Parathyroid adenoma (tissue), 2 donors: ENCODE measurements around the gene GPATCH1.
"Not testable (repeated sequence)": the region's sequence is repeated elsewhere in the genome, so short reads cannot be mapped to it uniquely, and the experiment has no call there.

Source experiments
- H2AFZ ChIP-seq: fragments of 300-600 bp; sonication (generic); one replicate; pipeline ENCODE4 v1.7.0; 2017; ENCODE audit warnings: antibody characterized with exemption, mild to moderate bottlenecking
- H3K27ac ChIP-seq: fragments of 300-600 bp; sonication (generic); one replicate; pipeline ENCODE4 v1.7.0; 2017
- H3K27me3 ChIP-seq: fragments of 300-600 bp; sonication (generic); one replicate; pipeline ENCODE4 v1.7.0; 2017; ENCODE audit warnings: low read length; ENCODE audit not compliant: control insufficient read depth, insufficient read depth
- H3K36me3 ChIP-seq: fragments of 300-600 bp; sonication (generic); one replicate; pipeline ENCODE4 v1.7.0; 2017; ENCODE audit warnings: low read length; ENCODE audit not compliant: control insufficient read depth, insufficient read depth
- H3K4me1 ChIP-seq: fragments of 300-600 bp; sonication (generic); one replicate; pipeline ENCODE4 v1.7.0; 2017; ENCODE audit warnings: control low read depth
- H3K4me2 ChIP-seq: fragments of 300-600 bp; sonication (generic); one replicate; pipeline ENCODE4 v1.7.0; 2017; ENCODE audit warnings: low read length
- H3K4me3 ChIP-seq: fragments of 300-600 bp; sonication (generic); one replicate; pipeline ENCODE4 v1.7.0; 2017; ENCODE audit warnings: low read depth, low read length
- H3K79me2 ChIP-seq: fragments of 300-600 bp; sonication (generic); one replicate; pipeline ENCODE4 v1.7.0; 2017; ENCODE audit warnings: control low read depth
- H3K9ac ChIP-seq: fragments of 300-600 bp; sonication (generic); one replicate; pipeline ENCODE4 v1.7.0; 2017; ENCODE audit warnings: mild to moderate bottlenecking
- H3K9me3 ChIP-seq: fragments of 300-600 bp; sonication (generic); one replicate; pipeline ENCODE4 v1.7.0; 2017; ENCODE audit warnings: low read length; ENCODE audit not compliant: control insufficient read depth
- TF ChIP-seq, protein P1 (sequence below): fragments of 300-600 bp; sonication (generic); IDR thresholded peaks from one replicate; pipeline ENCODE4 v1.7.0; 2017; ENCODE audit warnings: antibody characterized with exemption, mild to moderate bottlenecking
- donor health status: primary hyperparathyroidism.

The GPATCH1 gene

DNA sequence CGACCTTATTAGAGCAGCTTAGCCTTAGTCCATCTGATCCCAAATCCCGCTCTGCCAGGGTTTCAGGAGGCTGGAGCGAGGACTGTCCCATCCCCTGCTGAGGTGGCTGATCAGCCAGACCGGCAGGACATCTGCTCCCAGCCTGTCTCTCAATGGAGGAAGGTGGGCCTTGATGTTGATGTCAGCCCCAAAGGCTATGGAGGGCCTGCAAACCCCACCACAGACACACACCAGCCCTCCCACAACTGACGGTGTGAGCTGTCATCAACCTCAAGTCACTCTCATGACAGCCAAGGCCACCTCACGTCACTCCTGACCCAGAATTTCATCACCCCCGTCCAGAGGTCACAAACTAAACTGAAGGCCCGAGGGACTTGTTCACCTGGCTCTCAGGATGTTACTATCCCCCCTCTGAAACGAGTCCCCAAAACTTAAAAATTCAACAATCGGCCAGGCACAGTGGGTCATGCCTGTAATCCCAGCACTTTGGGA is 41.8 kb upstream of the GPATCH1 start:
- no peak overlapping the region for H3K4me3 ChIP-seq
- H3K9ac ChIP-seq, result no peak overlapping the region

DNA sequence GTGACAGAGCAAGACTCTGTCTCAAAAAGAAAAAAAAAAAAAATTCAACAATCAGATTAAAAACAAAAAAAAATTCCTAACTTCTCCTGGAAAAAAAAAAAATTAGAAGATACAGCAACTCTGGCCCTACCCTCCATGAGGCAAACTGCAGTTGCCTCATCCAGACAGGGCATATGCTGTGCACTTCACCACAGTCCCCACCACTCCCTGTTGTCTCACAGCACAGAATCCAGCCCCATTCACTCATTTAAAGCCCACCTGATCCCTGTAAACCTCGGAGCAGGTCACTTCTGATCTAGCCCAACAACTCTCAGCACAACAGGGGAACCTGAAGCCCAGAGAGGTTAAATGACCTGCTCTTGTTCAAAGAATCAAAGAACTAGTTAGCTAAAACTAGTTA is 41.2 kb upstream of the GPATCH1 start:
- Histone ChIP-seq H3K4me1 (peaks cover 3% of the 10 kb centered on the region), H3K27ac (no peak overlapping the region), H3K4me3 (no peak overlapping the region), H3K4me2 (no peak overlapping the region), H3K9ac (no peak overlapping the region), H3K36me3 (no peaks in the 10 kb centered on the region), H2AFZ (no peak overlapping the region), H3K27me3 (no peaks in the 10 kb centered on the region), H3K9me3 (no peaks in the 10 kb centered on the region), H3K79me2 (peaks cover 34% of the 10 kb centered on the region)
- TF ChIP-seq, protein P1, sequence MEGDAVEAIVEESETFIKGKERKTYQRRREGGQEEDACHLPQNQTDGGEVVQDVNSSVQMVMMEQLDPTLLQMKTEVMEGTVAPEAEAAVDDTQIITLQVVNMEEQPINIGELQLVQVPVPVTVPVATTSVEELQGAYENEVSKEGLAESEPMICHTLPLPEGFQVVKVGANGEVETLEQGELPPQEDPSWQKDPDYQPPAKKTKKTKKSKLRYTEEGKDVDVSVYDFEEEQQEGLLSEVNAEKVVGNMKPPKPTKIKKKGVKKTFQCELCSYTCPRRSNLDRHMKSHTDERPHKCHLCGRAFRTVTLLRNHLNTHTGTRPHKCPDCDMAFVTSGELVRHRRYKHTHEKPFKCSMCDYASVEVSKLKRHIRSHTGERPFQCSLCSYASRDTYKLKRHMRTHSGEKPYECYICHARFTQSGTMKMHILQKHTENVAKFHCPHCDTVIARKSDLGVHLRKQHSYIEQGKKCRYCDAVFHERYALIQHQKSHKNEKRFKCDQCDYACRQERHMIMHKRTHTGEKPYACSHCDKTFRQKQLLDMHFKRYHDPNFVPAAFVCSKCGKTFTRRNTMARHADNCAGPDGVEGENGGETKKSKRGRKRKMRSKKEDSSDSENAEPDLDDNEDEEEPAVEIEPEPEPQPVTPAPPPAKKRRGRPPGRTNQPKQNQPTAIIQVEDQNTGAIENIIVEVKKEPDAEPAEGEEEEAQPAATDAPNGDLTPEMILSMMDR, result no peak

More for the DNA sequence above, 41.8 kb upstream of the GPATCH1 start:
- H3K9me3 ChIP-seq, result no peaks in the 10 kb centered on the region
- H3K27me3 ChIP-seq, result no peaks in the 10 kb centered on the region
- no peak overlapping the region for H2AFZ ChIP-seq
- TF ChIP-seq, protein P1, result no peak
- H3K79me2 ChIP-seq, result peaks cover 34% of the 10 kb centered on the region
- H3K36me3 ChIP-seq, result no peaks in the 10 kb centered on the region
- peaks cover 3% of the 10 kb centered on the region for H3K4me1 ChIP-seq
- no peak overlapping the region for H3K27ac ChIP-seq
- no peak overlapping the region for H3K4me2 ChIP-seq

DNA sequence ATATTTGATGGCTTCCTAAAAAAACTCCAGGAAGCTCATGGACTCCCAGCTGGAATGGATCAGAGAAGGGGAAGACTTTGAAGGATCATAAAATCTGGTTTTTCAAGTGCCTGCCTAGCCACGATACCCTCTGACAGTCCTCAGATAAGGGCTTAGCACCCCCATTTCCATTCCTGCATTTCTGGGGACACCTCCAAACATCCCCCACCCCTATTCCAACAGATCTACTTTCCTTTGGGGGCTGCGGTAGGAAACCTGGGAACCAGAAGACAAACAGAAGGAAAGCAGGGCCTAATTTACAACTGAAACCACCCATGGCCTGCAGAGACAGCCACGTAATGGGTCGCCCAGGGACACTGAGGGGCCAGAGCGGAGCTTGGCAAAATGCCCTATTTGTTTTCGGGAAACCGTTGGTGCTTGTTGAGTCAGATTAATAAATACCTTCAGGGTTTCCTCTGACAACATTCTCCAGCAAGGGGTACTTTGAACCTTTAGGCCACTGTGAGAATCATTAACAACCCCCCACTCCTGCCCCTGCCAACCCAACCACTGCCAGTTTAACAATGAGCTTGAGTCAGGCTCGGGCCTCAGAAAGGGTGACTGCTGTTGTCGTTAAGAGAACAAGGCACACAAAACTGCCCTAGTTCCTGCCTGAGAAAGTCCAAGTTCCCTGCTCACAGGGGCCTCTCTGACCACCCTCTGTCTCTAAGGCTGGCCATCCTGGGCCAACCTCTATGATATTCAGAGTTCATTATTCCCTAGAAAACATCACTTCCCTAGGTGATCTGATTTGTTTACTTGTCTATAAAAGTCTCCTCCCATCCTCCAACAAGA is 39.8 kb upstream of the GPATCH1 start:
- no peak overlapping the region for H3K4me3 ChIP-seq

DNA sequence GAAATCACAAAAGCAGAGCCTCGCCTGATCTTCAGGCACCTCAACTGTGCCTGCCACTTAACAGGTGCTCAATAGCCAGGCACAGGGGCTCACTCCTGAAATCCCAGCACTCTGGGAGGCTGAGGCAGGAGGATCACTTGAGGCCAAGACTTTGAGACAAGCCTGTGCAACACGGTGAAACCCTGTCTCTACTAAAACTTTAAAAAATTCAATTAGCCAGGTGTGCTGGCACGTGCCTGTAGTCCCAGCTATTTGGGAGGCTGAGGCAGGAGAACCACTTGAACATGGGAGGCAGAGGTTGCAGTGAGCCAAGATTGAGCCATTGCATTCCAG is 39.2 kb upstream of the GPATCH1 start:
- not testable (repeated sequence) for H3K27ac ChIP-seq, H3K36me3 ChIP-seq, H3K4me3 ChIP-seq, H2AFZ ChIP-seq, H3K4me2 ChIP-seq, H3K9ac ChIP-seq, H3K27me3 ChIP-seq, H3K9me3 ChIP-seq, H3K4me1 ChIP-seq
- H3K79me2 ChIP-seq, result peaks cover 35% of the 10 kb centered on the region

More for the DNA sequence above, 39.8 kb upstream of the GPATCH1 start:
- TF ChIP-seq, protein P1, result no peak
- no peaks in the 10 kb centered on the region for H3K9me3 ChIP-seq
- no peak overlapping the region for H2AFZ ChIP-seq
- no peaks in the 10 kb centered on the region for H3K27me3 ChIP-seq
- no peak overlapping the region for H3K9ac ChIP-seq
- no peaks in the 10 kb centered on the region for H3K36me3 ChIP-seq
- no peak overlapping the region for H3K4me2 ChIP-seq
- H3K4me1 ChIP-seq, result peaks cover 3% of the 10 kb centered on the region
- peaks cover 29% of the 10 kb centered on the region for H3K79me2 ChIP-seq
- no peak overlapping the region for H3K27ac ChIP-seq

DNA sequence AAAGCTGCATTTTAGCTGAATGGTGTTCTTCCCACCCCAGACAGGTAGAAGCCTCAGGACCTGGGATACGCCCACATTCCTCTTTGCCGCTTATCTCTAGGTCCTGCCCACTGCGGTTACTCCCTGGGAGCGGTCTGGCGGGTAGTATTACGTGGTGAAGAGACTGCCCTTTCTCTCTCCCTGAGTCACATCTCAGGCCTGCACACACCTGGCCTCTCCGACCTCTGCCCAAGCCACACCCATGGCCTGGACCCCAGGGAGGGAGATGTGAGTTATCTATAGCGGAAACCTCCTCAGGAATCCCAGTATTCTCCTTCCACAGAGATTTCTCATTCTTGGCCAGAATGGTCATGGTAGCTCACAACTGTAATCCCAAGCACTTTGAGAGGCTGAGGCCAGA is 33.6 kb upstream of the GPATCH1 start:
- no peaks in the 10 kb centered on the region for H3K36me3 ChIP-seq
- no peaks in the 10 kb centered on the region for H3K9me3 ChIP-seq
- H3K79me2 ChIP-seq, result peaks cover 39% of the 10 kb centered on the region
- H2AFZ ChIP-seq, result no peak overlapping the region
- H3K4me3 ChIP-seq, result no peak overlapping the region
- H3K9ac ChIP-seq, result no peak overlapping the region
- peaks cover 6% of the 10 kb centered on the region for H3K4me1 ChIP-seq
- no peak overlapping the region for H3K4me2 ChIP-seq
- H3K27me3 ChIP-seq, result no peaks in the 10 kb centered on the region
- TF ChIP-seq, protein P1, result no peak
- no peak overlapping the region for H3K27ac ChIP-seq
